Suppressor macrophage treated with lipopolysaccharide for 4 hours (primary cell): ENCODE results near the gene CAV2.

Experiments
- DNase-seq: peaks from one replicate; pipeline ENCODE4 v3.0.0-alpha.2; 2020

Gene CAV2

DNA sequence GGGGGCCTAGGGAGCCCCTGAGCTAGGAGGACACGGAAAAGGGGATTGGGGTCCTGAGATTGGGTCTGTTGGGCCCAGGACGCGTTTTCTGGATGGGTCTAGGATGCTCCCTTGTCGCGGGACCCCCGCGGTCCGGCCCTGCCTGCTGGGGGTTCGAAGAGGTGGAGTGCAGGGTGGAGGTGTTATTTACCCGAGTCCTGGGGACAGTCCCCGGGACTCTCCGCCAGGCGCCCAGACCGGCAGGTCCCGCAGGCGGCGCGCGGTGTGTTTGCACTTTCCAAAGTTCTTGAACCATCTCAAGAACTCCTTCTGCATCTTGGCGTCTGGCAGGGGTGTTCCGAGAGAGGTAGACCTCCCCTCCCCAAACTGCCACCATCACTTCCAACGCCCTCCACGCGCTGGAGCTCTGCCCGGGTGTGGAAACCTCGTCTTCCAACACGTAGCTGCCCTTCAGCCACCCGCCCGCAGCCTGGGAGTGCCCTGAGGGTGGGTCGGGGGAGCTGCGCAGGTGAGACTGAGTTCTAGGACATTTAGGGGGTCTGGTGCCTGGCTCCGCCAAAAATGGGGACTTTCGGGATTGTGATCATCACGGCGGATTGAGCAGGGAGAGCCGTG, 25.9 kb downstream of the CAV2 start:
- DNase-seq, result no peak

GRCh38 chr7:116525913-116526861, 26.6 kb downstream of the CAV2 start:
- DNase-seq, result peak; percentile 76

DNA sequence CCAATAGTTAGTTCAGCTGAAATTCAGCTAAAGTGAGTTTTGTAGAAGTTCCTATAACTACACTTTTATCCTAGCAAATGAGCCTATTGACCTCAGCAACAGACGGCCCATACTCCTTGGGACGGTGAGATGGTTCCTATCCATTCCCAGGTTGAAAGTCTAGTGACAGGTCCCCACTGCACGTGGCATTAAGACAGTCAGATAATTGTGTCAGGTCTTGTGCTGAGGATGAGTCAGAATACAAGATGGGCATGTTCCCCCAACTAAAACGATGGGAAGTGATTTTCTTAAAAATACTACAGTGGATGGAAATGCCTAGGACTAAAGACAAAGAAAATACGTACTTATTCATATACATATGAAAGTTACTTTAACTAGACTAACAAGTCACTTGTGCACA, 27.4 kb downstream of the CAV2 start:
- DNase-seq, result no peak

DNA sequence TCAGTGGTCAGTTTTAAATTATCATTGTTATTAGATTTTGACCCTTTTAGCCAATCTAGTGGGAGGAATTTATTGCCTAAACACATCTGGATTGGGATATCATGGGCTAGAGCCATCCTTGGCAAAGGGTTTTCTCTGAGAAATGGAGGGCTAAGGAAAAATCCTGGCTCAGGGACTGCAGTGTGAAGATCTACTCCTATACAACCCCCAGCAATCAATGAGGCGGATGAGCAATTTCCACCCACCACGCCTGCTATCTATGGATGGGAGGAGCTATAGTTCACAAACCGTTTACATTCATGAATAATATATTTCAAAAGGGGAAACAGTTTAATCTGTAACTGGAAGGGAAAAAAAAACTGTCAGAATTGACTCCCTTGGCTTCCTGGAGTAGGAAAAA, 28.0 kb downstream of the CAV2 start:
- DNase-seq, result no peak

GRCh38 chr7:116528008-116528789, 28.7 kb downstream of the CAV2 start:
- no peak for DNase-seq

- DNase-seq, result no peak
Measured at GRCh38 chr7:116529250-116529649, 29.7 kb downstream of the CAV2 start.

DNA sequence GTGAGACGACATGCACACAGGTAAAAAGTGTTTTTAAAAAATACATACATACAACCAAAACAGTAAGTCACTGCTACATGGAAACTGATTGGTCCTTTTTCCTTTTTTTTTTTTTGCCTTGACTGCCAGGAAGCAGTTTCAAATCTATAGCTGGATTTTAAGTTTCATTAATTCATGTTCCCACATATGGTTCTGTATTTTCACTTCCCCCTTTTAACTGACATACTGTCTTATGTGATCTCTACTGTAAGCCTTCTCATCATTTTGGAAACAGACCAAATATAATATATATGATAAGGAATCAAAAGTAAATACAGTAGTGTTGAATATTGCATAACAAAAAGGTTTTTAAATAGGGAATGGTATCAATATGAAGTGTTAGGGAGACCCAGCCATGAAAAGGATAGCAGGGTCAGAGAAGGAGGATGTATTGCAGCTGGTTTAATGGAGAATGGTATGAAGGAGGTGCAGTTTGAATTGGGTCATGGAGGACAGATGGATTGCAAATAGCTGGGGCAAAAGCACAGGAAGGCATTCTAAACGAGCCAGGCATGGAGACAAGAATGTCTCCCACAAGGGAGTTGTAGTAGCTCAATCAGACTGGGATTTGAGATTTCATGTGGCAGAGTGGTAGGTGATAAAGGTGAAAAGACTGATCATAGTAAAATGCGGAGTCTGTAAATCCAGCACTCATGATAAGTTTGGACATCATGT, 30.7 kb downstream of the CAV2 start:
- DNase-seq, result peak; percentile 11

DNA sequence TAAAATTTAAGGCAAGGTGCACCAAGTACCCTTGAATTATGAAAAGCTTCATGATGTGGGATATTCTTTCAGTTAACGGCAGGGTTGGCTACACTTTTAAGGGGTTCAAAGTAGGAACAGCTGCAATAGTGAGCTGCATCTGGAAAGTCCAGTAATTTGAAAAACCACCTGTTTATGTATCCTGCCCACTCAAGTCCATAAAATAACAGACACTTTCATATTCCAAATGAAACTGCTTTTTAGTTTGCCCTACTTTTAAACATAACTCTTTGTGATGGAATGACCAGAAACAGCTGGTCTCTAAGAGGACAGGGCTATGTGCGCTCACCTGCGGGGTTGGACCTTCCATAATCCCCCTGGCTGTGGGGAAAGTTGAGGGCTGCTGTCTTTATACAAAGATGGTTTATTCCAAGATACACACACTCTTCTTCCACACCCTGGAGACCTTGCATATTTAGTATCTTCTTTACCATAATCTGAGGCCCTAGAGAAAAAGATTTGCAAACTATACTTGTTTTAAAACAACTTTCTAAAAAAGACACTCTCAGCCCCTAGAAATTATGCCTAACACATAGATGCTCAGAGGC, 32.7 kb downstream of the CAV2 start:
- DNase-seq, result no peak

DNA sequence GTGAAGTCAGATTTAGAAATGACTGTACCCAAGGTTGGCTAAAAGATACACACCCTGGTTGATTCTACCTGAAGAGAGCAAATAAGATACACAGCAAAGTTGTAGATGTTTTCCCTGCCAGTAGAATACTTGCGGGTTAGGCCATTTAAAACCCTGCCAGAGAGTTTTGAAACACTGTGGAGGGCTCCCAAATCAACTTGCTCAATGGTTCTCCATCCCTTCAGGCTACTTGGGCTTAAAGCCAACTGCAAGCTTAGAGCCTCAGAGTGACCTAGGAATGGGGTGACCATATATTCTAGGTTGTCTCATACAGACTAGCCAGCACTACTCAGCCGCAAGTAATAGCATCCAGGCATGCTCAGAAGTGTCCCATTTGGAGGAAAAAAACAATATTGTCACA, 35.3 kb downstream of the CAV2 start:
- DNase-seq, result no peak

GRCh38 chr7:116535416-116535815, 35.9 kb downstream of the CAV2 start:
- DNase-seq, result no peak

- no peak for DNase-seq
Measured at GRCh38 chr7:116538138-116538537, 38.6 kb downstream of the CAV2 start.

DNA sequence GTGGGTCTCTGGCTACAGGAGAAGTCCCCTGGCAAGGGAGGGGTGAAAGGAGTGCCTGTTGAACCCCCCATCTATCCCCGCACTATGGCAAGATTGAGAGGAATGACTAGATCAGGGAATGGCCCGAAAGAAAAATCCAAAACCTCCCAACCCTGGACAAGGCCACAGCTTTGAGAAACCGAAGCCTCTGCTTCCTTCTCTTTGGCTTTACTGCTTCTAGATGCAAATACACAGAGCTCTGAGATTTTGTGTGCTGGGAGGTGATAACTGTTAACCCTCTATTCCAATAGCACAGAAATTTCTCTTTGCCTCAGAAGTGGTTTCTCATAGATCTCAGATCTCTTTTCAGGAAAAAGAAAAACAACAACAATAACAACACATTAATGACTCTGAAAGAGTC, 40.3 kb downstream of the CAV2 start:
- no peak for DNase-seq

DNA sequence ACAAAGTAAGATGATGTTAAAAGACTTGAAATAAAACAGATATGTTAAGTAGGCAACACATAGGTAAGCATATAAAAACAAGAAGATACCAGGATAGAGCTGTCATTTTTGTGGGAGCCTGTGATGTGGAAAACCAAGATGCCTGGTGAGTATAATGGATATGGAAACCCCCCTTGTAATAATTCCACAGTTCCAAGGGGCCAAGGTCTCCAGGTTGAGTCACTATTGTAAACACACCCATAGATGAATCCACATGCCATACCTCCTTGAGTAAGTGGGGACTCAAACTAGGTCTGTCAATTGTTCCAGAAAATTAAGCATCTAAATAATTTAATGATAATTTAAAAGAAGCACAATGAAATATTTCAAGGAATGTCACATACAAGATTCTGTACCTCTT, 41.2 kb downstream of the CAV2 start:
- no peak for DNase-seq

DNA sequence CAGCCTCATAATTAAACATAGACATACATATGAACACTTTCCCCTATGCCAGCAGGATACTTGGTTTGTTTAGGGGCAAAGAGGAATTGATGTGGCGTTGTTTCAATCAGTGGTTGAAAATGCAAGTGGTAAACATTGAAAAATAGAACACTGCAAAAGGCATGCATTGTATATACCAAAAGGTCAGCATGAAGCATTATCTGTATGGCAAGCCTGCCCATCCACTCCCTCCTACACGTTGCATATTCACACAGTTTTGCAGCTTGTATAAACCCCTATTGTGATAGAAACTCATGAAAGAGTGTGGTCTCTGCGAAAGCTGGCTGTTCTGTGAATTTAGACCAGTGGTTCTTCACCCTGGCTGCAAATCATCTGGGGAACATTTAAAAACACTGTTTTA, 42.4 kb downstream of the CAV2 start:
- DNase-seq, result no peak

- DNase-seq, result no peak
Measured at GRCh38 chr7:116542618-116543017, 43.1 kb downstream of the CAV2 start.

DNA sequence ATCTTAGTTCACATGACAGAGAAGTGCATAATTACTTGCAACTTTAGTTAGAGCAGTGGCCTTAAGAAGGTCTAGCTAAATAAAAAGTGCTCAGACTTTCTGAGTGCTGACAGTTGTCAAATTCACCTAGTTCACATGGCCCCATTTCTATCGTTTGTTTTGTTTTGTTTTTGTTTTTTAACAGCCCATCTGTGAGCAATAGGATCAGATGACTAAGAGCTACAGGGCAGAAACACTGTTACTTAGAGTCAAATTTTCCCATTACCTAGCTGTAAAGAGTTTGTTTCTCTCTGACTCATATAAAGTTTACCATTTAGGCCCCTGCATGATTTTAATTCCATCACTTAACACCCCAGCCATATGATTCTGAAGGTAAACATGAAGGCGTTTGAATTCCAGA, 44.1 kb downstream of the CAV2 start:
- no peak for DNase-seq

DNA sequence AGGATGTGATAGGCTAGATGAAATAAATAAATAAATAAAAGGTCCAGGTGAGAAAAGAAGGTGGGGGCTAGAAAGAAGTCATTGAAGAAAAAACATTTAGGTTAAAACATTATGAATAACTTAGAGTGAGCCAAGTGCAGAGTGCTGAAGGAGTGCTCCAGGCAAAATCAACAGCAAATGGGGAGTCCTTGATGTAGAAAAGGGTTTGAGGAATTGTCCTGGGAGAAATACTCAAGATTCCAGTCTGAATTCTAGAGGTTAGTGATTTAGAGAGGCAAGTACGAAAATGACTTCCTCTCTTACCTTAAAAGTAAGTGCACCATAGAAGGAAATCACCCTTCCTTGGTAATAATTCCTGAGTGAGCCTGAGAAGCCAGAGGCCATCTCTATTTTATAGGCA, 44.9 kb downstream of the CAV2 start:
- DNase-seq, result no peak

DNA sequence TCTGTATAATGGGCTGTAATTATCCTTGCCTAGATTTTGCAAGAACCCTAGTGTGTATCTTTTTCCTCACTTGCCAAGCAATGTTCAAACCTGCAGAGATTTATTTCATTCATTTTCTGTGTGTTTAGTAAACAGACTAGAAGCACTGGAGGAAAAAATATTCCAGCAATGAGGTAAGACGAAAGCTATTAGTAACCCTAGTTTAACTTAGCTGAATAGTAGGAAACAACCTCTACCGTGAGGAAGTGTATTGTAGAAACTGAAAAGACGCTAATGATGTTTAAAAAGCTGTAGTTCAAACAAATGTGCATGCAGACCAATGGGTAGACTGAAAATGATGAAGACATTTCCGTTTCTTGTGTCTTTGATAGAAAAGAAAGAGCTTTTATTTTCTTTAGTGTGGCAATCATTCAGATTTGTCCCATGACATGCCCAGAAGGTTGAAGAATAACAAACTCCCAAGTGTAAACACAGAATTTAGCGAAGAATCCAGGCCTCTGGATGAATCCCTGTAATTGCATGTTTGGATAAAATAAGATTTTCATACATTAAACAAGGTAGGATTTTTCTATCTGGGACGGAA, 46.0 kb downstream of the CAV2 start:
- no peak for DNase-seq

DNA sequence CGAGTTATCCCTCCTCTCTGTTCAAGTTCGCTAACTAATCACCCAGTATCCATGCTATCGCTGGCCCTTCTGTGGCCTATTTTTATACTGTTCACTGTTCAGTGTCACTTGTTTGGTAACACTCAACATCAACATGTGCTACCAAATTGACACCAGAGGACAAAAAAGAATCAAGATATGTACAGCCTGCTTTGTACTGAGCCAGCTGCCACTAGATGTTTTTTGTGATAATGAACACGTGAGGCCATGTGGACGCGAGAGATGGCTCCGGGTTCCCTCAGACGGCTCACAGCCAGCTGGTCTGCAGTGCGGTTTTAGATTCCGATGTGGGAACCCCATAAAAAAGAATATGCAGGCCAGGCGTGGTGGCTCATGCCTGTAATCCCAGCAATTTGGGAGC, 46.5 kb downstream of the CAV2 start:
- no peak for DNase-seq

- no peak for DNase-seq
Measured at GRCh38 chr7:116546916-116547315, 47.4 kb downstream of the CAV2 start.

GRCh38 chr7:116547347-116547746, 47.8 kb downstream of the CAV2 start:
- DNase-seq, result no peak

DNA sequence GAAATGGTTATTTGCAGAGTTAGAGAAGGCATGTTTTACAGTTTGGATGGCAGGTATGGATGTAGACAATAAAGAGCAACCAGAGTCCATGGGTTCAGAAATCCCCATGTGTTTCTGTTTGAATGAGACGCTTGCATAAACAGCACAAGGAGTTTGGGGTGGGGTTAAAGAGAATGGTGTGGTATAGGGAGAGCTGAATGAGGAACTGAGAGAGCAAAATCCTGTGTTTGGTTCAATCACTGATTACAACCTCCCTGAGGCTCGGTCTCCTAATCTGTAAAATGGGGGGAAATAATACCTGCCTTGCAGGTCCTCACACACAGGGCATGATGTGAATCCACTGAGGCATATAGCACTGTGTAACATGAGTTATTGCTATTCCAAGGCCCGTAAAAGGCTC, 49.0 kb downstream of the CAV2 start:
- no peak for DNase-seq
